H1 (cell line): ENCODE measurements around the gene STAM2. TPM values are rescaled to one million over a fixed set of nuclear protein-coding genes. Genes with fewer than 3 reads are reported as not detected.

Source experiments
- CTCF ChIA-PET: fragments of 300-600 bp; sonication (Branson Sonifier 250); formaldehyde crosslinking; loops from one replicate; lab custom pipeline; 2021; ENCODE audit not compliant: partially characterized antibody; lab: Charles Lee
- POLR2A ChIA-PET: fragments of 300-600 bp; sonication (Branson Sonifier 250); formaldehyde crosslinking; loops from one replicate; lab custom pipeline; 2021; ENCODE audit warnings: inconsistent platforms; ENCODE audit not compliant: partially characterized antibody; lab: Charles Lee
- DNase-seq, 2 experiments: peaks; one replicate each; pipeline versions ENCODE4 v3.0.0 to v3.0.0-alpha.2; 2010 to 2022; ENCODE audit warnings: low spot score in 2 of 2, low read depth in 1 of 2, mixed read lengths in 1 of 2
- FAIRE-seq: peaks from 2 replicates; lab custom pipeline; 2011; peaks lifted over from hg19 to GRCh38; lab: Jason Lieb, UNC
- H2AFZ ChIP-seq: 2 replicates; pipeline ENCODE4 v1.8.1; 2012; ENCODE audit warnings: low read length, inconsistent platforms
- H2AK5ac ChIP-seq: 2 replicates; pipeline ENCODE4 v1.6.1; 2013; ENCODE audit warnings: low read depth, low read length
- H2BK120ac ChIP-seq: replicated peaks from 2 replicates; pipeline ENCODE3; 2013; ENCODE audit warnings: low read depth, low read length, inconsistent platforms
- H2BK12ac ChIP-seq: 2 replicates; pipeline ENCODE4 v1.6.1; 2013; ENCODE audit warnings: low read depth, low read length
- H2BK15ac ChIP-seq: 2 replicates; pipeline ENCODE4 v1.6.1; 2013; ENCODE audit warnings: low read length
- H2BK20ac ChIP-seq: 2 replicates; pipeline ENCODE4 v1.6.1; 2013; ENCODE audit warnings: low read length
- H2BK5ac ChIP-seq: 2 replicates; pipeline ENCODE4 v1.6.1; 2013; ENCODE audit warnings: low read depth, low read length
- H3K14ac ChIP-seq: 2 replicates; pipeline ENCODE4 v1.6.1; 2013; ENCODE audit warnings: inconsistent platforms; ENCODE audit not compliant: insufficient read length
- H3K18ac ChIP-seq: 2 replicates; pipeline ENCODE4 v1.6.1; 2013; ENCODE audit warnings: low read length; ENCODE audit errors: extremely low read depth
- H3K23ac ChIP-seq: 2 replicates; pipeline ENCODE4 v1.6.1; 2013; ENCODE audit warnings: inconsistent platforms; ENCODE audit not compliant: insufficient read length
- H3K23me2 ChIP-seq: 2 replicates; pipeline ENCODE4 v1.6.1; 2013; ENCODE audit warnings: low read depth, low read length
- H3K27ac ChIP-seq: 2 replicates; pipeline ENCODE4 v1.6.1; 2011; ENCODE audit warnings: low read depth, low read length, inconsistent platforms
- H3K27me3 ChIP-seq, 4 experiments: replicated peaks in 1 of 4; 1 replicate in 1 of 4; 2 replicates in 3 of 4; pipeline versions ENCODE4 v1.6.1 to v1.8.1; 2011 to 2013; ENCODE audit warnings: low read length in 3 of 4, mild to moderate bottlenecking in 3 of 4, inconsistent platforms in 2 of 4, mixed read lengths in 2 of 4, moderate library complexity in 1 of 4; ENCODE audit not compliant: control insufficient read depth in 3 of 4, insufficient read depth in 3 of 4; ENCODE audit errors: extremely low read depth in 1 of 4
- H3K36me3 ChIP-seq, 4 experiments: 2 replicates each; pipeline versions ENCODE4 v1.6.1 to v1.8.1; 2011 to 2013; ENCODE audit warnings: mild to moderate bottlenecking in 4 of 4, low read length in 3 of 4, moderate library complexity in 2 of 4, control low read depth in 1 of 4, inconsistent platforms in 1 of 4; ENCODE audit not compliant: insufficient read depth in 4 of 4, control insufficient read depth in 2 of 4
- H3K4ac ChIP-seq: replicated peaks from 2 replicates; pipeline ENCODE3; 2013; ENCODE audit warnings: low read length, low read depth, mixed read lengths, inconsistent platforms; ENCODE audit not compliant: insufficient read length
- H3K4me1 ChIP-seq, 4 experiments: replicated peaks in 1 of 4; 1 replicate in 1 of 4; 2 replicates in 3 of 4; pipeline versions ENCODE4 v1.6.1 to v1.8.1; 2011 to 2013; ENCODE audit warnings: low read length in 3 of 4, inconsistent platforms in 2 of 4, mixed read lengths in 1 of 4; ENCODE audit not compliant: insufficient read depth in 4 of 4, control insufficient read depth in 3 of 4
- H3K4me2 ChIP-seq, 2 experiments: 2 replicates each; pipeline versions ENCODE4 v1.6.1 to v1.8.1; 2011 to 2013; ENCODE audit warnings: low read depth in 2 of 2, low read length in 2 of 2, control low read depth in 1 of 2, inconsistent platforms in 1 of 2, mild to moderate bottlenecking in 1 of 2; ENCODE audit not compliant: insufficient read depth in 1 of 2
- H3K4me3 ChIP-seq, 4 experiments: fragments of 200-600, 300-600 bp in 1 of 4; sonication (generic), shearing (Covaris generic), sonication (Bioruptor Twin) in 1 of 4; 2 replicates each; pipeline versions ENCODE4 v1.5.1 to v1.8.1; 2011 to 2016; ENCODE audit warnings: low read length in 4 of 4, low read depth in 3 of 4, control low read depth in 2 of 4, inconsistent platforms in 2 of 4, mild to moderate bottlenecking in 2 of 4, mixed read lengths in 1 of 4, moderate library complexity in 1 of 4; ENCODE audit not compliant: insufficient read depth in 2 of 4; ENCODE audit errors: extremely low read depth in 1 of 4
- H3K56ac ChIP-seq: replicated peaks from 2 replicates; pipeline ENCODE3; 2013; ENCODE audit warnings: low read depth, mild to moderate bottlenecking, mixed read lengths, low read length, inconsistent platforms; ENCODE audit not compliant: insufficient read length
- H3K79me1 ChIP-seq: 2 replicates; pipeline ENCODE4 v1.6.1; 2013; ENCODE audit warnings: low read depth, low read length, control low read depth
- H3K79me2 ChIP-seq, 2 experiments: 2 replicates each; pipeline versions ENCODE4 v1.6.1 to v1.8.1; 2012 to 2013; ENCODE audit warnings: low read length in 2 of 2, mild to moderate bottlenecking in 2 of 2, inconsistent platforms in 1 of 2; ENCODE audit not compliant: insufficient read depth in 2 of 2, control insufficient read depth in 1 of 2
- H3K9ac ChIP-seq, 4 experiments: replicated peaks in 1 of 4; 1 replicate in 1 of 4; 2 replicates in 3 of 4; pipeline versions ENCODE4 v1.6.1 to v1.8.1; 2011 to 2013; ENCODE audit warnings: low read depth in 3 of 4, low read length in 3 of 4, control low read depth in 2 of 4, mild to moderate bottlenecking in 2 of 4, moderate library complexity in 2 of 4, inconsistent platforms in 1 of 4; ENCODE audit errors: extremely low read depth in 1 of 4
- H3K9me3 ChIP-seq, 2 experiments: 2 replicates each; pipeline versions ENCODE4 v1.6.1 to v1.8.1; 2012 to 2013; ENCODE audit warnings: mild to moderate bottlenecking in 2 of 2, moderate library complexity in 2 of 2, control low read depth in 1 of 2, inconsistent platforms in 1 of 2, low read depth in 1 of 2, low read length in 1 of 2, mixed read lengths in 1 of 2; ENCODE audit not compliant: insufficient read depth in 2 of 2
- H4K20me1 ChIP-seq, 2 experiments: replicated peaks in 1 of 2; 2 replicates each; pipeline versions ENCODE3 to v1.8.1; 2011 to 2013; ENCODE audit warnings: inconsistent platforms in 2 of 2, low read length in 2 of 2, mild to moderate bottlenecking in 1 of 2; ENCODE audit not compliant: insufficient read depth in 2 of 2, control insufficient read depth in 1 of 2
- H4K5ac ChIP-seq: 2 replicates; pipeline ENCODE4 v1.6.1; 2013; ENCODE audit warnings: low read length, low read depth, mixed read lengths, inconsistent platforms; ENCODE audit not compliant: insufficient read length
- H4K8ac ChIP-seq: 2 replicates; pipeline ENCODE4 v1.8.0; 2013; ENCODE audit warnings: mild to moderate bottlenecking, moderate library complexity, low read length, inconsistent platforms; ENCODE audit not compliant: insufficient read depth; ENCODE audit errors: extremely low read depth
- H4K91ac ChIP-seq: replicated peaks from 2 replicates; pipeline ENCODE3; 2013; ENCODE audit warnings: low read length, mixed read lengths, inconsistent platforms; ENCODE audit not compliant: insufficient read length
- E2F6 ChIP-seq: IDR thresholded peaks from 2 replicates; pipeline ENCODE4 v1.6.1; 2012; ENCODE audit warnings: inconsistent platforms
- WGBS, 2 experiments: shearing (Covaris generic) in 1 of 2; methylation state at CpG; one replicate each; pipeline versions ENCODE4 v1.1.6 to v1.1.7; 2013 to 2015; ENCODE audit warnings: low lambda C conversion rate in 2 of 2, mixed read lengths in 2 of 2, inconsistent platforms in 1 of 2, low coverage in 1 of 2, missing lambda C conversion rate in 1 of 2; ENCODE audit not compliant: insufficient replicate concordance in 2 of 2, insufficient coverage in 1 of 2, insufficient read length in 1 of 2; ENCODE audit errors: extremely low coverage in 1 of 2, missing lambda C conversion rate in 1 of 2; 5-methylcytosine and 5-hydroxymethylcytosine counted together
- polyA plus RNA-seq, 7 experiments: library from polyadenylated mRNA; depleted of rRNA in 3 of 7; stranded (reverse) in 5 of 7; unstranded in 2 of 7; fragments of >200 nt in 5 of 7; fragments of 200-250 nt in 2 of 7; gene quantifications; 1 replicate in 5 of 7; 2 replicates in 1 of 7; 4 replicates in 1 of 7; pipeline versions ENCODE4 v1.2.1 to v1.2.3, GENCODE V29; 2011 to 2013; ENCODE audit warnings: missing spikeins in 2 of 7, mixed read lengths in 2 of 7
- total RNA-seq: library from RNA; stranded (reverse); fragmentation: NEBNext Ultra II Directional; extraction: Animal tissue kit (Norgen Biotek cat#: 25700); gene quantifications from 2 replicates; pipeline ENCODE4 v1.2.1, GENCODE V29; 2021

STAM2 gene
- total and polyA plus RNA-seq, 2 of the 8 experiments (the other 6 are each of a cell fraction or from before 2014, with no cell fraction given), result 5.4 to 9.4 TPM

- ChIA-PET CTCF (interaction anchor here (1.4 kb wide), 1 partner anchor 25 kb away, joined by 7 read pairs; the partner anchor contains the start of gene STAM2), POLR2A (no interaction called here)
- no peak overlapping the region for H3K4me2 ChIP-seq
- no peak overlapping the region for H3K18ac ChIP-seq
- DNase-seq, result no peak
- no peak overlapping the region for H2AK5ac ChIP-seq
- H4K91ac ChIP-seq, result no peak overlapping the region
- H3K23ac ChIP-seq, result no peak overlapping the region
- H4K5ac ChIP-seq, result no peak overlapping the region
- no peak overlapping the region for H2BK5ac ChIP-seq
- H3K14ac ChIP-seq, result no peak overlapping the region
- no peaks in the 10 kb centered on the region for H3K79me2 ChIP-seq
- H3K4me1 ChIP-seq, result peaks cover 0 to 6% (median 0%) of the 10 kb centered on the region in 4 experiments; a peak in 1 of 7 replicates
- H2BK12ac ChIP-seq, result no peak overlapping the region
- no peak overlapping the region for H2AFZ ChIP-seq
- no peak overlapping the region for H3K56ac ChIP-seq
- H3K36me3 ChIP-seq, result no peaks in the 10 kb centered on the region
- H4K20me1 ChIP-seq, result no peaks in the 10 kb centered on the region
- no peak overlapping the region for H3K27ac ChIP-seq
- no peaks in the 10 kb centered on the region for H3K23me2 ChIP-seq
- no peak overlapping the region for H2BK20ac ChIP-seq
- H4K8ac ChIP-seq, result no peak overlapping the region
- H3K4me3 ChIP-seq, result no peak overlapping the region
- no peak overlapping the region for H3K9ac ChIP-seq
- H2BK120ac ChIP-seq, result no peak overlapping the region
- no peak overlapping the region for H3K4ac ChIP-seq
- no peaks in the 10 kb centered on the region for H3K9me3 ChIP-seq
- H2BK15ac ChIP-seq, result no peak overlapping the region
- TF ChIP-seq E2F6, result no peak
- FAIRE-seq, result no peak
- no peaks in the 10 kb centered on the region for H3K79me1 ChIP-seq
- H3K27me3 ChIP-seq, result no peaks in the 10 kb centered on the region
- WGBS, 2 experiments, result 85% methylated on average over 2 of the region's 2 CpGs; no CpG with 5 or more reads in 1 of the 2 experiments
These were observed 25.9 kb upstream of the STAM2 start for GRCh38 chr2:152201466-152201830.
